Body of pancreas (tissue), 4 donors: ENCODE results near the gene ANKRD9.

Experiments
- POLR2A ChIP-seq, 3 donors: fragments of 450-650 bp; IDR thresholded peaks; one replicate each; pipeline ENCODE4 v1.6.1; 2016; ENCODE audit warnings: antibody characterized with exemption in 3 of 3, mild to moderate bottlenecking in 2 of 3
- TF ChIP-seq, protein P1 (sequence below), 7 experiments: fragments of 450-650 bp in 4 of 7; fragments of 200-600 bp in 3 of 7; sonication (generic) in 3 of 7; IDR thresholded peaks; one replicate each; pipeline ENCODE4 v1.5.1; 2016 to 2019; ENCODE audit warnings: antibody characterized with exemption in 7 of 7

DNA sequence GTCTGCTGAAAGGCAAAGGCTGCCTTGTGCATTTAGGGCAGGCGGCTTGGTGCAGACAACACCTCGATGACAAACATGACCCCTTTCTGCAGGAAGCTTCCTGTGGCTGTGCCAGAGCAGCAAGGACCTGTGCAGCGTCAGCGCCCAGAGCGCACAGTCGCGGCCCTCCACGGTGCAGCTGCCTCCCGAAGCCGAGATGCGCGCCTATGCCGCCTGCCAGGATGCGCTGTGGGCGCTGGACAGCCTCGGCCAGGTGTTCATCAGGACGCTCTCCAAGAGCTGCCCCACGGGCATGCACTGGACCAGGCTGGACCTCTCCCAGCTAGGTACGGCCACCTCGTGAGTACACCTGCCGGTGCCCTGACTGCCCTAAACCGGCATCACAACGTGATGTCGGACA, 57.3 kb downstream of the ANKRD9 start:
- TF ChIP-seq POLR2A (IDR thresholded peaks at IDR 0.05): no peak
- TF ChIP-seq, protein P1, sequence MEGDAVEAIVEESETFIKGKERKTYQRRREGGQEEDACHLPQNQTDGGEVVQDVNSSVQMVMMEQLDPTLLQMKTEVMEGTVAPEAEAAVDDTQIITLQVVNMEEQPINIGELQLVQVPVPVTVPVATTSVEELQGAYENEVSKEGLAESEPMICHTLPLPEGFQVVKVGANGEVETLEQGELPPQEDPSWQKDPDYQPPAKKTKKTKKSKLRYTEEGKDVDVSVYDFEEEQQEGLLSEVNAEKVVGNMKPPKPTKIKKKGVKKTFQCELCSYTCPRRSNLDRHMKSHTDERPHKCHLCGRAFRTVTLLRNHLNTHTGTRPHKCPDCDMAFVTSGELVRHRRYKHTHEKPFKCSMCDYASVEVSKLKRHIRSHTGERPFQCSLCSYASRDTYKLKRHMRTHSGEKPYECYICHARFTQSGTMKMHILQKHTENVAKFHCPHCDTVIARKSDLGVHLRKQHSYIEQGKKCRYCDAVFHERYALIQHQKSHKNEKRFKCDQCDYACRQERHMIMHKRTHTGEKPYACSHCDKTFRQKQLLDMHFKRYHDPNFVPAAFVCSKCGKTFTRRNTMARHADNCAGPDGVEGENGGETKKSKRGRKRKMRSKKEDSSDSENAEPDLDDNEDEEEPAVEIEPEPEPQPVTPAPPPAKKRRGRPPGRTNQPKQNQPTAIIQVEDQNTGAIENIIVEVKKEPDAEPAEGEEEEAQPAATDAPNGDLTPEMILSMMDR (IDR thresholded peaks at IDR 0.05): no peak
